Measurements from ENCODE around the gene ITM2C. TPM values are rescaled to one million over a fixed set of nuclear protein-coding genes. Genes with fewer than 3 reads are reported as not detected.

ITM2C gene
- total RNA-seq, 1 experiment from 2014 or later = 184 TPM

Other genes starting within 250 kb of the ITM2C start
- 41.2 and 45.7 TPM in 2 replicates for gene CAB39, start 152.1 kb upstream of the ITM2C start, total RNA-seq (2014; rRNA removed; shearing (Covaris generic))
- 0.13 TPM in 2 replicates for gene GPR55, start 60.3 kb downstream of the ITM2C start, total RNA-seq (2014; rRNA removed; shearing (Covaris generic))
- not detected in 2 replicates for gene SPATA3, start 131.2 kb downstream of the ITM2C start, total RNA-seq (2014; rRNA removed; shearing (Covaris generic))
- gene C2orf72, start 172.6 kb downstream of the ITM2C start, total RNA-seq (2014; rRNA removed; shearing (Covaris generic)) = 2.0 and 3.8 TPM in 2 replicates
- 108 and 114 TPM in 2 replicates for gene PSMD1, start 191.9 kb downstream of the ITM2C start, total RNA-seq (2014; rRNA removed; shearing (Covaris generic))